ENCODE measurements around the gene LILRB5.
"Not testable (repeated sequence)": the region's sequence is repeated elsewhere in the genome, so short reads cannot be mapped to it uniquely, and the experiment has no call there.

The LILRB5 gene

GRCh38 chr19:54275951-54276350 lies 18.9 kb upstream of the LILRB5 start:
- DNase-seq (ENCODE audit: low spot score) = no peak

- not testable (repeated sequence) for DNase-seq (ENCODE audit: low spot score)
These were observed 17.4 kb upstream of the LILRB5 start for GRCh38 chr19:54274516-54274915.

- no peak for DNase-seq (ENCODE audit: low spot score)
These were observed 16.7 kb upstream of the LILRB5 start for GRCh38 chr19:54273821-54274220.

GRCh38 chr19:54272181-54272580 lies 15.1 kb upstream of the LILRB5 start:
- DNase-seq (ENCODE audit: low spot score) = not testable (repeated sequence)

- DNase-seq (ENCODE audit: low spot score) = not testable (repeated sequence)
These were observed 14.5 kb upstream of the LILRB5 start for GRCh38 chr19:54271587-54271986.

GRCh38 chr19:54271106-54271505 lies 14.0 kb upstream of the LILRB5 start:
- no peak for DNase-seq (ENCODE audit: low spot score)

GRCh38 chr19:54268936-54269335 lies 11.9 kb upstream of the LILRB5 start:
- DNase-seq (ENCODE audit: low spot score) = no peak

- DNase-seq (ENCODE audit: low spot score) = peak; percentile 72
These were observed 9.1 kb upstream of the LILRB5 start for GRCh38 chr19:54266133-54266532.

GRCh38 chr19:54262470-54262869 lies 5.4 kb upstream of the LILRB5 start:
- no peak for DNase-seq (ENCODE audit: low spot score)

- no peak for DNase-seq (ENCODE audit: low spot score)
These were observed 5.0 kb upstream of the LILRB5 start for GRCh38 chr19:54262066-54262465.

- no peak for DNase-seq (ENCODE audit: low spot score)
These were observed 590 bp downstream of the LILRB5 start for GRCh38 chr19:54256250-54257115.

- no peak for DNase-seq (ENCODE audit: low spot score)
These were observed 1.8 kb downstream of the LILRB5 start for GRCh38 chr19:54255105-54255775.

GRCh38 chr19:54254195-54254906 lies 2.7 kb downstream of the LILRB5 start:
- DNase-seq (ENCODE audit: low spot score) = no peak

- no peak for DNase-seq (ENCODE audit: low spot score)
These were observed 3.5 kb downstream of the LILRB5 start for GRCh38 chr19:54253331-54254194.

GRCh38 chr19:54252845-54253244 lies 4.2 kb downstream of the LILRB5 start:
- DNase-seq (ENCODE audit: low spot score) = no peak

- DNase-seq (ENCODE audit: low spot score) = no peak
These were observed 4.8 kb downstream of the LILRB5 start for GRCh38 chr19:54252243-54252642.

- no peak for DNase-seq (ENCODE audit: low spot score)
These were observed 9.0 kb downstream of the LILRB5 start for GRCh38 chr19:54248016-54248601.

GRCh38 chr19:54247106-54247930 lies 9.8 kb downstream of the LILRB5 start:
- DNase-seq (ENCODE audit: low spot score) = no peak

- no peak for DNase-seq (ENCODE audit: low spot score)
These were observed 11.1 kb downstream of the LILRB5 start for GRCh38 chr19:54245936-54246335.

GRCh38 chr19:54243809-54244208 lies 13.3 kb downstream of the LILRB5 start:
- not testable (repeated sequence) for DNase-seq (ENCODE audit: low spot score)

All from kidney tubule cell (primary cell).